Measurements from ENCODE around the gene FNDC3A. TPM values are rescaled to one million over a fixed set of nuclear protein-coding genes. Genes with fewer than 3 reads are reported as not detected.

Gene FNDC3A
- total RNA-seq, 4 donors from 2014 or later = 21.9 to 59.7 (median 40.1) TPM

DNA sequence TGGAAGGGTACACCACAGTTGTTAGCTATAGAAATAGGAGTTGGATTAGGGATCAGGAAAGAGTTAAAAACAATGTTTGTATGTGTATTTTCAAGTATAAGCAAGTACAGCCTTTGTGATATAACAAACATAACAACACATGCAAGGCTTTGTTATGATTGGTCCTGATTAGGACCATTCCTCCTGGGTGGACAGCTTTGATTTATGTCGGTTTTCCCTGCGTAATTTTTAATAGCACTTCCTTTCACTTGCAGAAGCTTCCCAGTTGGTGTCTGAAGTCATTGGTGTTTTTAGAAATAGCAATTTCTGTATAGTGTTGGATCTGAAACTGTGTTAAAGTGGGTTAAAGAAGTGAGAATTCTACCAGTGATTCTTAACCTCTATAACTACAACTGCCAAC, 10.0 kb downstream of the FNDC3A start:
- Histone ChIP-seq H3K36me3 (no peaks in the 10 kb centered on the region), H3K27ac (no peak overlapping the region), H3K4me3 (no peak overlapping the region), H3K4me1 (peaks cover 0 to 27% (median 4%) of the 10 kb centered on the region in 4 donors), H3K27me3 (no peaks in the 10 kb centered on the region), H3K9me3 (peaks cover under 1 to 2% of the 10 kb centered on the region in 2 donors)
- 27 to 70% methylated on average over 2 of the region's 2 CpGs for WGBS, 2 donors (ENCODE audit: low coverage in 1 of 2)
- no peak for DNase-seq
- in situ Hi-C loops (cut with MboI; ENCODE audit: low pct_ligation_motif_present in 1 of 4, low pct_unique_long_range_greater_than_20kb in 1 of 4, low sequenced_read_pairs in 3 of 4) = no loop called here
- TF ChIP-seq, protein P1, sequence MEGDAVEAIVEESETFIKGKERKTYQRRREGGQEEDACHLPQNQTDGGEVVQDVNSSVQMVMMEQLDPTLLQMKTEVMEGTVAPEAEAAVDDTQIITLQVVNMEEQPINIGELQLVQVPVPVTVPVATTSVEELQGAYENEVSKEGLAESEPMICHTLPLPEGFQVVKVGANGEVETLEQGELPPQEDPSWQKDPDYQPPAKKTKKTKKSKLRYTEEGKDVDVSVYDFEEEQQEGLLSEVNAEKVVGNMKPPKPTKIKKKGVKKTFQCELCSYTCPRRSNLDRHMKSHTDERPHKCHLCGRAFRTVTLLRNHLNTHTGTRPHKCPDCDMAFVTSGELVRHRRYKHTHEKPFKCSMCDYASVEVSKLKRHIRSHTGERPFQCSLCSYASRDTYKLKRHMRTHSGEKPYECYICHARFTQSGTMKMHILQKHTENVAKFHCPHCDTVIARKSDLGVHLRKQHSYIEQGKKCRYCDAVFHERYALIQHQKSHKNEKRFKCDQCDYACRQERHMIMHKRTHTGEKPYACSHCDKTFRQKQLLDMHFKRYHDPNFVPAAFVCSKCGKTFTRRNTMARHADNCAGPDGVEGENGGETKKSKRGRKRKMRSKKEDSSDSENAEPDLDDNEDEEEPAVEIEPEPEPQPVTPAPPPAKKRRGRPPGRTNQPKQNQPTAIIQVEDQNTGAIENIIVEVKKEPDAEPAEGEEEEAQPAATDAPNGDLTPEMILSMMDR (IDR thresholded peaks at IDR 0.05) = no peak
- no peak for TF ChIP-seq POLR2AphosphoS5 (IDR thresholded peaks at IDR 0.05)
- no peak for TF ChIP-seq EP300 (IDR thresholded peaks at IDR 0.05; ENCODE audit: low read depth)
- TF ChIP-seq POLR2A (IDR thresholded peaks at IDR 0.05) = no peak
- intact Hi-C loops (cut with DNase I; ENCODE audit: low total_unique reads) = no loop called here

DNA sequence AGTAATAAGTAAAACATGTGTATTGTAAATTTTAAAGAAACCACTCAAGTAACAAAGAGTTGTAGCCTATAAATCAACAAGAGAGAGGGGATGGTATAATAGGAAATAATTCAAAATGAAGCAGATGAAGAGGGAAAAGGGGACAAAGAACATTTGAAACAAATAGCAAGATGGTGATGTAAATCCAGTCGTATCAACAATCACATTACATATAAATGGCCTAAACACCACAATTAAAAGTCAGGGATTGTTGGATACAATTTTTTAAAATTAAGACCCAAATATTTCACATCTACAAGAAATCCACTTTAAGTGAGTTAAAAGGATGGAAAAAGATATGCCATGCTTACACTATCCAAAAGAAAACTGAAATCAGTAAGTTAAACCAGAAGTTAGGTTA, 15.2 kb downstream of the FNDC3A start:
- Histone ChIP-seq H3K9me3 (peaks cover 4 to 6% of the 10 kb centered on the region in 2 donors), H3K36me3 (no peaks in the 10 kb centered on the region), H3K4me3 (no peak overlapping the region), H3K4me1 (peaks cover 0 to 7% (median 1%) of the 10 kb centered on the region in 4 donors), H3K27me3 (no peaks in the 10 kb centered on the region), H3K27ac (no peak overlapping the region)
- 100% methylated on average over 1 of the region's 1 CpG for WGBS, 2 donors (ENCODE audit: low coverage in 1 of 2)
- intact Hi-C loops (cut with DNase I; ENCODE audit: low total_unique reads) (no loop called here), in situ Hi-C loops (cut with MboI; ENCODE audit: low pct_ligation_motif_present in 1 of 4, low pct_unique_long_range_greater_than_20kb in 1 of 4, low sequenced_read_pairs in 3 of 4) (no loop called here)
- no peak for TF ChIP-seq POLR2AphosphoS5 (IDR thresholded peaks at IDR 0.05)
- TF ChIP-seq, protein P1 (IDR thresholded peaks at IDR 0.05) = no peak
- no peak for TF ChIP-seq POLR2A (IDR thresholded peaks at IDR 0.05)
- no peak for TF ChIP-seq EP300 (IDR thresholded peaks at IDR 0.05; ENCODE audit: low read depth)
- DNase-seq = no peak

DNA sequence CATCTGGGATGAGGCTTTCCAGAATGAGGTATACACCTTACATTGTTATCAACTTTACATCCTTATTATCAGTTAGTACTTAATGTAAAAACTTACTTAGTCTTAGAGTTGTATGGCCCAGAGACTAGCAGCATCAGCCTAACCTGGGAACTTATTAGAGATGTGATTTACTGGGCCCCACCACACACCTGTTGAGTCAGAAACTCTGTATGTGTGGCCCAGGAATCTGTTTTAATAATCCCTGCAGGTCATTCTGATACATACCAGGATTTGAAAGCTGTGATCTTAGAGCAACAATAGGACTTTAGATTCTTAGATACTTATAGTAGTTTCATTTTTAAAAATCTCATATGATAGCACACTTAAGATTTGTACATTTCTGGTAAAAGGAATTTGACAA, 17.4 kb downstream of the FNDC3A start:
- Histone ChIP-seq H3K27ac (no peak overlapping the region), H3K36me3 (no peaks in the 10 kb centered on the region), H3K27me3 (no peaks in the 10 kb centered on the region), H3K4me3 (no peak overlapping the region), H3K4me1 (peaks cover 0 to 6% (median 1%) of the 10 kb centered on the region in 4 donors), H3K9me3 (peaks cover 4 to 6% of the 10 kb centered on the region in 2 donors)
- DNase-seq = no peak
- TF ChIP-seq, protein P1 (IDR thresholded peaks at IDR 0.05) = no peak
- no peak for TF ChIP-seq POLR2AphosphoS5 (IDR thresholded peaks at IDR 0.05)
- TF ChIP-seq POLR2A (IDR thresholded peaks at IDR 0.05) = no peak
- TF ChIP-seq EP300 (IDR thresholded peaks at IDR 0.05; ENCODE audit: low read depth) = no peak
- in situ Hi-C loops (cut with MboI; ENCODE audit: low pct_ligation_motif_present in 1 of 4, low pct_unique_long_range_greater_than_20kb in 1 of 4, low sequenced_read_pairs in 3 of 4) (no loop called here), intact Hi-C loops (cut with DNase I; ENCODE audit: low total_unique reads) (no loop called here)

DNA sequence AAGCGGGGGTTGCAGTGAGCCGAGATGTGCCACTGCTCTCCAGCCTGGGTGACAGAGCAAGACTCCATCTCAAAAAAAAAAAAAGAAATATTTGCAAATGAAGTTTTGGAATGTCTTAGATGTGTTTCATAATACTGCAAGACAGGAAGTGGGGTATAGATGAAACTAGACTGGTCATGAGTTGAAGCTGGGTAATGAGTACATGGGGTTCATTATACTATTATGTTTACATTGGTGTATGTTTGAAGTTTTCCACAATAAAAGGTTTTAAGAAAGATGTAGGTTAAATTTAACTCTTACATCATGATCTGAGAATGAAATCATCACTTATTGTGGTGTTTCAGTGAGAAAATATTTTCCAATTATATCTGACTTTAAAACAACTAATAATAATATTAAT, 19.0 kb downstream of the FNDC3A start:
- in situ Hi-C loops (cut with MboI; ENCODE audit: low pct_ligation_motif_present in 1 of 4, low pct_unique_long_range_greater_than_20kb in 1 of 4, low sequenced_read_pairs in 3 of 4) (no loop called here), intact Hi-C loops (cut with DNase I; ENCODE audit: low total_unique reads) (no loop called here)
- 92 to 100% methylated on average over 2 of the region's 2 CpGs for WGBS, 2 donors (ENCODE audit: low coverage in 1 of 2)

More for the DNA sequence above, 19.0 kb downstream of the FNDC3A start:
- Histone ChIP-seq H3K36me3 (no peaks in the 10 kb centered on the region), H3K27ac (no peak overlapping the region), H3K4me1 (peaks cover 0 to 2% (median 0%) of the 10 kb centered on the region in 4 donors), H3K27me3 (no peaks in the 10 kb centered on the region), H3K9me3 (peaks cover 6% of the 10 kb centered on the region in 2 donors), H3K4me3 (no peak overlapping the region)
- no peak for DNase-seq
- no peak for TF ChIP-seq EP300 (IDR thresholded peaks at IDR 0.05; ENCODE audit: low read depth)
- no peak for TF ChIP-seq POLR2AphosphoS5 (IDR thresholded peaks at IDR 0.05)
- TF ChIP-seq POLR2A (IDR thresholded peaks at IDR 0.05) = no peak
- TF ChIP-seq, protein P1 (IDR thresholded peaks at IDR 0.05) = no peak

All from transverse colon (tissue), 4 donors.